H1 (cell line): ENCODE results near the gene CRYBB1. TPM values are rescaled to one million over a fixed set of nuclear protein-coding genes. Genes with fewer than 3 reads are reported as not detected.

Experiments
- CHD1 ChIP-seq: IDR thresholded peaks from 2 replicates; pipeline ENCODE4 v1.6.1; 2012; ENCODE audit warnings: low read depth, low read length, improper control_type of control experiment
- EP300 ChIP-seq, 2 experiments: IDR thresholded peaks; 1 replicate in 1 of 2; 2 replicates in 1 of 2; pipeline ENCODE4 v1.6.1; 2011 to 2012; ENCODE audit warnings: low read depth in 2 of 2, low read length in 2 of 2, mild to moderate bottlenecking in 2 of 2, borderline replicate concordance in 1 of 2, inconsistent platforms in 1 of 2, moderate library complexity in 1 of 2
- HDAC6 ChIP-seq: IDR thresholded peaks from one replicate; pipeline ENCODE4 v1.7.1; 2012; ENCODE audit warnings: low read depth, mild to moderate bottlenecking, inconsistent platforms, low read length, moderate library complexity
- MAX ChIP-seq: IDR thresholded peaks from 2 replicates; pipeline ENCODE4 v1.6.1; 2012; ENCODE audit warnings: inconsistent platforms
- PHF8 ChIP-seq: fragments of 200-600 bp; sonication (generic); conservative IDR thresholded peaks from 2 replicates; pipeline ENCODE4 v1.7.1; 2012; ENCODE audit warnings: low read depth, mild to moderate bottlenecking, inconsistent platforms, low read length, moderate library complexity
- polyA plus RNA-seq, 7 experiments: library from polyadenylated mRNA; depleted of rRNA in 3 of 7; stranded (reverse) in 5 of 7; unstranded in 2 of 7; fragments of >200 nt in 5 of 7; fragments of 200-250 nt in 2 of 7; gene quantifications; 1 replicate in 5 of 7; 2 replicates in 1 of 7; 4 replicates in 1 of 7; pipeline versions ENCODE4 v1.2.1 to v1.2.3, GENCODE V29; 2011 to 2013; ENCODE audit warnings: missing spikeins in 2 of 7, mixed read lengths in 2 of 7
- total RNA-seq: library from RNA; stranded (reverse); fragmentation: NEBNext Ultra II Directional; extraction: Animal tissue kit (Norgen Biotek cat#: 25700); gene quantifications from 2 replicates; pipeline ENCODE4 v1.2.1, GENCODE V29; 2021
- TF ChIP-seq, protein P1 (sequence below): fragments of 300-600 bp; sonication (generic); IDR thresholded peaks from 2 replicates; pipeline ENCODE4 v1.7.1; 2012; ENCODE audit warnings: low read length, moderate library complexity, mild to moderate bottlenecking, inconsistent platforms; ENCODE audit not compliant: insufficient replicate concordance

Gene CRYBB1
- total and polyA plus RNA-seq, 2 of the 8 experiments (the other 6 are each of a cell fraction or from before 2014, with no cell fraction given) = 1.7 to 6.0 TPM

DNA sequence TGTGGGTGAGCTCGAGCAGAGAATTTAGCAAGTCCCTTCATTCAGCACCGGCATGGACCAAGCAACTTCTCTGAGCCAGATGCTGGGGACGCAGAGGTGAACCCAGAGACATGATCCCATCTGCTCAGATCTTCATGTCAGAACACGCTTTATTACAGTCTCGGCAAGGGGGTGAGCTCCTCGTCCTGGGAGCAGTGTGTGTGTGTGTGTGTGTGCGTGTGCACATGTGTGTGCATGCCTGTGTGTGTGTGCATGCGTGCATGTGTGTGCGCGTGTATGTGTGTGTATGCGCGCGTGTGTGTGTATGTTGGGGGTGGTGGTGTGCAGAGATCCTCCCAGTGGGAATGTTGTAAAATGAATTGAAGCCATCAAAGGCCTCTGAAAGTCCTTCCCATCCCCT, 49.3 kb upstream of the CRYBB1 start (continued):
- TF ChIP-seq, protein P1, sequence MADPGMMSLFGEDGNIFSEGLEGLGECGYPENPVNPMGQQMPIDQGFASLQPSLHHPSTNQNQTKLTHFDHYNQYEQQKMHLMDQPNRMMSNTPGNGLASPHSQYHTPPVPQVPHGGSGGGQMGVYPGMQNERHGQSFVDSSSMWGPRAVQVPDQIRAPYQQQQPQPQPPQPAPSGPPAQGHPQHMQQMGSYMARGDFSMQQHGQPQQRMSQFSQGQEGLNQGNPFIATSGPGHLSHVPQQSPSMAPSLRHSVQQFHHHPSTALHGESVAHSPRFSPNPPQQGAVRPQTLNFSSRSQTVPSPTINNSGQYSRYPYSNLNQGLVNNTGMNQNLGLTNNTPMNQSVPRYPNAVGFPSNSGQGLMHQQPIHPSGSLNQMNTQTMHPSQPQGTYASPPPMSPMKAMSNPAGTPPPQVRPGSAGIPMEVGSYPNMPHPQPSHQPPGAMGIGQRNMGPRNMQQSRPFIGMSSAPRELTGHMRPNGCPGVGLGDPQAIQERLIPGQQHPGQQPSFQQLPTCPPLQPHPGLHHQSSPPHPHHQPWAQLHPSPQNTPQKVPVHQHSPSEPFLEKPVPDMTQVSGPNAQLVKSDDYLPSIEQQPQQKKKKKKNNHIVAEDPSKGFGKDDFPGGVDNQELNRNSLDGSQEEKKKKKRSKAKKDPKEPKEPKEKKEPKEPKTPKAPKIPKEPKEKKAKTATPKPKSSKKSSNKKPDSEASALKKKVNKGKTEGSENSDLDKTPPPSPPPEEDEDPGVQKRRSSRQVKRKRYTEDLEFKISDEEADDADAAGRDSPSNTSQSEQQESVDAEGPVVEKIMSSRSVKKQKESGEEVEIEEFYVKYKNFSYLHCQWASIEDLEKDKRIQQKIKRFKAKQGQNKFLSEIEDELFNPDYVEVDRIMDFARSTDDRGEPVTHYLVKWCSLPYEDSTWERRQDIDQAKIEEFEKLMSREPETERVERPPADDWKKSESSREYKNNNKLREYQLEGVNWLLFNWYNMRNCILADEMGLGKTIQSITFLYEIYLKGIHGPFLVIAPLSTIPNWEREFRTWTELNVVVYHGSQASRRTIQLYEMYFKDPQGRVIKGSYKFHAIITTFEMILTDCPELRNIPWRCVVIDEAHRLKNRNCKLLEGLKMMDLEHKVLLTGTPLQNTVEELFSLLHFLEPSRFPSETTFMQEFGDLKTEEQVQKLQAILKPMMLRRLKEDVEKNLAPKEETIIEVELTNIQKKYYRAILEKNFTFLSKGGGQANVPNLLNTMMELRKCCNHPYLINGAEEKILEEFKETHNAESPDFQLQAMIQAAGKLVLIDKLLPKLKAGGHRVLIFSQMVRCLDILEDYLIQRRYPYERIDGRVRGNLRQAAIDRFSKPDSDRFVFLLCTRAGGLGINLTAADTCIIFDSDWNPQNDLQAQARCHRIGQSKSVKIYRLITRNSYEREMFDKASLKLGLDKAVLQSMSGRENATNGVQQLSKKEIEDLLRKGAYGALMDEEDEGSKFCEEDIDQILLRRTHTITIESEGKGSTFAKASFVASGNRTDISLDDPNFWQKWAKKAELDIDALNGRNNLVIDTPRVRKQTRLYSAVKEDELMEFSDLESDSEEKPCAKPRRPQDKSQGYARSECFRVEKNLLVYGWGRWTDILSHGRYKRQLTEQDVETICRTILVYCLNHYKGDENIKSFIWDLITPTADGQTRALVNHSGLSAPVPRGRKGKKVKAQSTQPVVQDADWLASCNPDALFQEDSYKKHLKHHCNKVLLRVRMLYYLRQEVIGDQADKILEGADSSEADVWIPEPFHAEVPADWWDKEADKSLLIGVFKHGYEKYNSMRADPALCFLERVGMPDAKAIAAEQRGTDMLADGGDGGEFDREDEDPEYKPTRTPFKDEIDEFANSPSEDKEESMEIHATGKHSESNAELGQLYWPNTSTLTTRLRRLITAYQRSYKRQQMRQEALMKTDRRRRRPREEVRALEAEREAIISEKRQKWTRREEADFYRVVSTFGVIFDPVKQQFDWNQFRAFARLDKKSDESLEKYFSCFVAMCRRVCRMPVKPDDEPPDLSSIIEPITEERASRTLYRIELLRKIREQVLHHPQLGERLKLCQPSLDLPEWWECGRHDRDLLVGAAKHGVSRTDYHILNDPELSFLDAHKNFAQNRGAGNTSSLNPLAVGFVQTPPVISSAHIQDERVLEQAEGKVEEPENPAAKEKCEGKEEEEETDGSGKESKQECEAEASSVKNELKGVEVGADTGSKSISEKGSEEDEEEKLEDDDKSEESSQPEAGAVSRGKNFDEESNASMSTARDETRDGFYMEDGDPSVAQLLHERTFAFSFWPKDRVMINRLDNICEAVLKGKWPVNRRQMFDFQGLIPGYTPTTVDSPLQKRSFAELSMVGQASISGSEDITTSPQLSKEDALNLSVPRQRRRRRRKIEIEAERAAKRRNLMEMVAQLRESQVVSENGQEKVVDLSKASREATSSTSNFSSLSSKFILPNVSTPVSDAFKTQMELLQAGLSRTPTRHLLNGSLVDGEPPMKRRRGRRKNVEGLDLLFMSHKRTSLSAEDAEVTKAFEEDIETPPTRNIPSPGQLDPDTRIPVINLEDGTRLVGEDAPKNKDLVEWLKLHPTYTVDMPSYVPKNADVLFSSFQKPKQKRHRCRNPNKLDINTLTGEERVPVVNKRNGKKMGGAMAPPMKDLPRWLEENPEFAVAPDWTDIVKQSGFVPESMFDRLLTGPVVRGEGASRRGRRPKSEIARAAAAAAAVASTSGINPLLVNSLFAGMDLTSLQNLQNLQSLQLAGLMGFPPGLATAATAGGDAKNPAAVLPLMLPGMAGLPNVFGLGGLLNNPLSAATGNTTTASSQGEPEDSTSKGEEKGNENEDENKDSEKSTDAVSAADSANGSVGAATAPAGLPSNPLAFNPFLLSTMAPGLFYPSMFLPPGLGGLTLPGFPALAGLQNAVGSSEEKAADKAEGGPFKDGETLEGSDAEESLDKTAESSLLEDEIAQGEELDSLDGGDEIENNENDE = no peak
- no peak for TF ChIP-seq CHD1
- TF ChIP-seq EP300 (IDR thresholded peaks at IDR 0.05; ENCODE audit: borderline replicate concordance in 1 of 2, low read depth in 2 of 2, low read length in 2 of 2) = no peak
- no peak for TF ChIP-seq PHF8
- no peak for TF ChIP-seq HDAC6
- TF ChIP-seq MAX = no peak
